K562 (cell line): Measurements from ENCODE around the gene TAF12. TPM values are rescaled to one million over a fixed set of nuclear protein-coding genes. Genes with fewer than 3 reads are reported as not detected.

Source experiments
- ADNP ChIP-seq: fragments of 200-800 bp; sonication (Bioruptor generic); IDR thresholded peaks from 2 replicates; pipeline ENCODE4 v1.6.1; 2016; ENCODE audit warnings: missing genetic modification characterization, missing compliant biosample characterization
- ARHGAP35 ChIP-seq: fragments of 450-650 bp; IDR thresholded peaks from 2 replicates; pipeline ENCODE4 v1.6.1; 2018; ENCODE audit not compliant: partially characterized antibody
- CC2D1A ChIP-seq: fragments of 450-650 bp; IDR thresholded peaks from 2 replicates; pipeline ENCODE4 v1.6.1; 2017; ENCODE audit warnings: mild to moderate bottlenecking
- EGR1 ChIP-seq: fragments of 450-650 bp; conservative IDR thresholded peaks from 2 replicates; pipeline ENCODE4 v1.6.1; 2017; ENCODE audit warnings: mild to moderate bottlenecking
- ELF4 ChIP-seq: fragments of 450-650 bp; formaldehyde crosslinking; IDR thresholded peaks from 2 replicates; pipeline ENCODE4 v1.4.0; 2022; ENCODE audit warnings: missing genetic modification characterization
- ILK ChIP-seq: fragments of 450-650 bp; IDR thresholded peaks from 2 replicates; pipeline ENCODE4 v1.6.1; 2016; ENCODE audit warnings: missing genetic modification characterization, low read depth, mild to moderate bottlenecking, missing compliant biosample characterization, moderate library complexity, borderline replicate concordance
- KLF10 ChIP-seq: fragments of 250-450 bp; sonication (Bioruptor Pico); IDR thresholded peaks from 2 replicates; pipeline ENCODE4 v1.6.1; 2021; ENCODE audit warnings: matching md5 sums
- MEF2D ChIP-seq: conservative IDR thresholded peaks from 2 replicates; pipeline ENCODE4 v1.6.1; 2016; ENCODE audit warnings: low read depth, missing genetic modification characterization, missing compliant biosample characterization
- SIN3B ChIP-seq: fragments of 450-650 bp; IDR thresholded peaks from 2 replicates; pipeline ENCODE4 v1.6.1; 2017; ENCODE audit warnings: low read depth, mild to moderate bottlenecking, moderate library complexity
- SMARCB1 ChIP-seq: IDR thresholded peaks from 2 replicates; pipeline ENCODE4 v1.6.1; 2011; ENCODE audit warnings: improper control_type of control experiment, low read depth; ENCODE audit not compliant: insufficient read length
- SOX6 ChIP-seq: fragments of 450-650 bp; IDR thresholded peaks from 2 replicates; pipeline ENCODE4 v1.6.1; 2014; ENCODE audit warnings: mild to moderate bottlenecking
- STAT5A ChIP-seq: IDR thresholded peaks from 2 replicates; pipeline ENCODE4 v1.6.1; 2012; ENCODE audit warnings: low read length, inconsistent platforms, borderline replicate concordance
- SUPT5H ChIP-seq: fragments of 450-650 bp; IDR thresholded peaks from 2 replicates; pipeline ENCODE4 v1.6.1; 2016
- TAF9B ChIP-seq: fragments of 450-650 bp; IDR thresholded peaks from 2 replicates; pipeline ENCODE4 v1.6.1; 2018; ENCODE audit warnings: mild to moderate bottlenecking; ENCODE audit not compliant: partially characterized antibody
- TEAD1 ChIP-seq, 2 experiments: fragments of 450-650 bp in 1 of 2; sonication (generic) in 1 of 2; formaldehyde crosslinking; IDR thresholded peaks; 2 replicates each; pipeline versions ENCODE4 v1.4.0 to v1.8.0; 2020 to 2022; ENCODE audit warnings: mild to moderate bottlenecking in 2 of 2, missing genetic modification reagents in 1 of 2
- VEZF1 ChIP-seq: fragments of 200-800 bp; sonication (Bioruptor generic); IDR thresholded peaks from 2 replicates; pipeline ENCODE4 v1.6.1; 2017; ENCODE audit warnings: missing genetic modification characterization, missing compliant biosample characterization
- ZNF174 ChIP-seq: fragments of 250-450 bp; sonication (Bioruptor Pico); IDR thresholded peaks from 2 replicates; pipeline ENCODE4 v1.4.0; 2020; ENCODE audit warnings: mild to moderate bottlenecking
- ZNF407 ChIP-seq: fragments of 450-650 bp; IDR thresholded peaks from 2 replicates; pipeline ENCODE4 v1.6.1; 2016; ENCODE audit warnings: low read depth
- polyA plus RNA-seq, 8 experiments: library from polyadenylated mRNA; depleted of rRNA in 4 of 8; stranded (reverse) in 5 of 8; unstranded in 3 of 8; fragments of >200 nt; fragmentation: Nextera tagmentation in 2 of 8; fragmentation: Illumina TruSeq in 1 of 8; extraction: Ambion mirVana in 2 of 8; extraction: Trizol in 1 of 8; gene quantifications; 2 replicates each; pipeline versions ENCODE4 v1.2.1 to v1.2.3, GENCODE V29; 2011 to 2014; ENCODE audit warnings: inconsistent platforms in 1 of 8, missing spikeins in 1 of 8
- total RNA-seq, 7 experiments: library from RNA; depleted of rRNA in 6 of 7; stranded (reverse); fragments of >200 nt in 6 of 7; fragmentation: Illumina TruSeq in 2 of 7; extraction: Trizol in 2 of 7; gene quantifications; 2 replicates each; pipeline versions ENCODE4 v1.2.1 to v1.2.3, GENCODE V29; 2011 to 2021; ENCODE audit warnings: low replicate concordance in 1 of 7

TAF12 gene
- total and polyA plus RNA-seq, 9 of the 15 experiments (the other 6 are each of a cell fraction or from before 2014, with no cell fraction given): 31.6 to 89.0 (median 50.5) TPM

GRCh38 chr1:28642847-28643635 is at the start of gene TAF12 (continued):
- TF ChIP-seq ZNF407: no peak; the same call in 1 of the 2 replicates
- no peak; the same call in 1 of the 2 replicates for TF ChIP-seq MEF2D (tag)
- peak; percentile 92 for TF ChIP-seq ELF4 (CRISPR knock-in tag)
- TF ChIP-seq ILK (tag): no peak
- peak; percentile 88 for TF ChIP-seq VEZF1 (CRISPR knock-in tag)
- TF ChIP-seq KLF10 (CRISPR knock-in tag): no peak
- TF ChIP-seq SOX6: peak; percentile 76; the same call in 1 of the 2 replicates
- TF ChIP-seq SUPT5H: peak; percentile 99
- TF ChIP-seq TEAD1 (CRISPR knock-in tag; IDR thresholded peaks at IDR 0.05): peak; percentile 5 to 91; a peak in 3 of 4 replicates
- no peak for TF ChIP-seq ZNF174 (CRISPR knock-in tag)
- 0 out of 2 replicates have a peak, but pooled peaks have one; percentile 40 for TF ChIP-seq EGR1
- peak; percentile 96 for TF ChIP-seq TAF9B
- TF ChIP-seq CC2D1A: no peak; the same call in 1 of the 2 replicates
- no peak for TF ChIP-seq SMARCB1
- TF ChIP-seq SIN3B: no peak; the same call in 1 of the 2 replicates
- no peak; the same call in 1 of the 2 replicates for TF ChIP-seq STAT5A
- TF ChIP-seq ADNP (tag): no peak
- no peak for TF ChIP-seq ARHGAP35
